Aorta (tissue), 5 donors: ENCODE results near the gene C22orf15. TPM values are rescaled to one million over a fixed set of nuclear protein-coding genes. Genes with fewer than 3 reads are reported as not detected.

Source experiments
- ATAC-seq: fragments of 200-7000 bp; cut with Tn5 transposase; one replicate; pipeline ENCODE4 v1.9.1; 2022; ENCODE audit warnings: moderate library complexity; ENCODE audit not compliant: low FRiP score
- DNase-seq, 2 donors: peaks; one replicate each; pipeline ENCODE4 v3.0.0-alpha.2; 2020
- H3K27ac ChIP-seq, 2 donors: one replicate each; pipeline ENCODE4 v1.5.1; 2013; ENCODE audit warnings: low read length in 2 of 2, mild to moderate bottlenecking in 2 of 2, moderate library complexity in 2 of 2, control low read depth in 1 of 2, inconsistent platforms in 1 of 2, low read depth in 1 of 2
- H3K27me3 ChIP-seq, 2 donors: one replicate each; pipeline ENCODE4 v1.6.1; 2013; ENCODE audit warnings: control low read depth in 1 of 2, low read length in 1 of 2, mild to moderate bottlenecking in 1 of 2, moderate library complexity in 1 of 2; ENCODE audit not compliant: insufficient read depth in 2 of 2, control insufficient read depth in 1 of 2
- H3K36me3 ChIP-seq, 2 donors: one replicate each; pipeline ENCODE4 v1.6.1; 2013; ENCODE audit warnings: control low read depth in 1 of 2, low read length in 1 of 2, mild to moderate bottlenecking in 1 of 2; ENCODE audit not compliant: insufficient read depth in 2 of 2, control insufficient read depth in 1 of 2
- H3K4me1 ChIP-seq, 2 donors: one replicate each; pipeline ENCODE4 v1.6.1; 2013; ENCODE audit warnings: low read length in 2 of 2, control low read depth in 1 of 2, mild to moderate bottlenecking in 1 of 2, moderate library complexity in 1 of 2; ENCODE audit not compliant: insufficient read depth in 2 of 2, control insufficient read depth in 1 of 2
- H3K4me3 ChIP-seq, 2 donors: one replicate each; pipeline ENCODE4 v1.5.1; 2013; ENCODE audit warnings: low read length in 2 of 2, control low read depth in 1 of 2, mild to moderate bottlenecking in 1 of 2
- H3K9me3 ChIP-seq: one replicate; pipeline ENCODE4 v1.6.1; 2013; ENCODE audit warnings: mild to moderate bottlenecking, low read length; ENCODE audit not compliant: control insufficient read depth
- WGBS, 2 donors: extraction: QIAGEN DNeasy Blood & Tissue Kit; methylation state at CpG; one replicate each; pipeline ENCODE4 v1.1.7; 2013; 5-methylcytosine and 5-hydroxymethylcytosine counted together
- intact Hi-C, 2 donors: fragments of 100-400 bp; cut with DNase I; formaldehyde crosslinking; loops; one replicate each; pipeline versions ENCODE4 v1.14.2 to v1.15.0; 2022
- polyA plus RNA-seq, 2 donors: library from polyadenylated mRNA; stranded (reverse); fragments of 200-250 nt; gene quantifications; one replicate each; pipeline ENCODE4 v1.2.3, GENCODE V29; 2013
- total RNA-seq, 2 donors: library from RNA; stranded (reverse); fragmentation: NEBNext Ultra II Directional; extraction: Animal tissue kit (Norgen Biotek cat#: 25700); gene quantifications; one replicate each; pipeline ENCODE4 v1.2.1, GENCODE V29; 2021
- donor health status: healthy with polysubstance abuse.
- donor health status: Bipolar disorder and iron deficiency.
- donor health status: DM: no; HTN: no; CAD: no.
- donor health status: DM: no; HTN: no; CAD: no.
- donor health status: DM: yes; HTN: yes; CAD: no.

C22orf15 gene
- total and polyA plus RNA-seq, 4 donors: 0.23 to 0.69 TPM; not detected in 2

DNA sequence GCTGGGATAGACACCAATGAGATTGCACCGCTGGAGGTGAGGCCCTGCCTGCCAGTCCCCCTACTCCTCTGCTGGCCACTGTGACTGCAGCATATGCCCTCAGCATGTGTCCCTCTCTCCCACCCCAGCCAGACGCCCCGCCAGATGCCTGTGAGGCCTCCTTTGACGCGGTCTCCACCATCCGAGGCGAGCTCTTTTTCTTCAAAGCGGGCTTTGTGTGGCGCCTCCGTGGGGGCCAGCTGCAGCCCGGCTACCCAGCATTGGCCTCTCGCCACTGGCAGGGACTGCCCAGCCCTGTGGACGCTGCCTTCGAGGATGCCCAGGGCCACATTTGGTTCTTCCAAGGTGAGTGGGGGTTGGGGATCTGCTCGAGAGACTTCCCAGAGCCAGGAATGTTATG is 18.3 kb downstream of the C22orf15 start:
- no peak for DNase-seq
- ATAC-seq: no peak
- 86 to 87% methylated on average over 15 of the region's 15 CpGs for WGBS, 2 donors

DNA sequence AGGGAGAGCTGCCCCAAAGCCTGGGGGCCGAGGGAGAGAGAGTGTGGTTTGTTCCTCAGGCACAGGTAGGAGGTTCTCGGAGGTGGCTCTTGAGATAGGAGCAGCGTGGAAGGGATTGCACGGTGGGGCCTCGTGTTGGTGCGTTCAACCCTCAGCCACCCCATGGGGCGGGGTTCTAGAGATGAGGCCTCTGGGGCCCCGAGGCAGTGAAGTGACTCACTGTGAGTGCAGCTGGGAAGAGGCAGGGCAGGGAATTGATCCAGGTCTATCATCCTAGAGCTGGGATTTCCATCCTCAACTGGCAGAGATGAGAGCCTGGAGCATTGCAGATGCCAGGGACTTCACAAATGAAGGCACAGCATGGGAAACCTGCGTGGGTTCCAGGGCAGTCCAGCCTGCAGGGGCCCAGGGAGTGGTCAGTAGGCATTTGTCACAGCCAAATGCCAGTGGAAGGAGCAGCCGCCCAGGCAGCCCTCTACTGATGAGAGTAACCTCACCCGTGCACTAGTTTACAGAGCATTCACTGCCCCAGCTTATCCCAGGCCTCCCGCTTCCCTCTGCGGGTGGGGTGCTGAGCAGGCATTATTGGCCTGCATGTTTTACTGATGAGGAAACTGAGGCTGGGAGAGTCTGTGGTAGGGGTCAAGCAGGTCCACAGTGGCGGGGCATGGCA is 18.9 kb downstream of the C22orf15 start:
- no peak for DNase-seq
- 87 to 89% methylated on average over 14 of the region's 14 CpGs for WGBS, 2 donors

More for the DNA sequence above, 18.3 kb downstream of the C22orf15 start:
- no peaks in the 10 kb centered on the region for H3K27me3 ChIP-seq
- no peaks in the 10 kb centered on the region for H3K4me1 ChIP-seq
- H3K9me3 ChIP-seq: no peaks in the 10 kb centered on the region
- H3K27ac ChIP-seq: no peak overlapping the region
- H3K4me3 ChIP-seq: no peak overlapping the region
- no peaks in the 10 kb centered on the region for H3K36me3 ChIP-seq
- intact Hi-C loops: no loop called here

DNA sequence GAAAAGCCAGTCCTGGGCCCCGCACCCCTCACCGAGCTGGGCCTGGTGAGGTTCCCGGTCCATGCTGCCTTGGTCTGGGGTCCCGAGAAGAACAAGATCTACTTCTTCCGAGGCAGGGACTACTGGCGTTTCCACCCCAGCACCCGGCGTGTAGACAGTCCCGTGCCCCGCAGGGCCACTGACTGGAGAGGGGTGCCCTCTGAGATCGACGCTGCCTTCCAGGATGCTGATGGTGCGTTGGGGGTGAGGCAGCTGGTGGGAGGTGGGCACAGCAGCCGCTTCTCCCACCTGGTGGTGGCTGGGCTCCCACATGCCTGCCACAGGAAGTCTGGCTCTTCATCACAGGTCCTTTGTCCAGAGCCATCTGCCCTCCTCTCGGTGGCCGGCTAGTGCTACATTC is 19.5 kb downstream of the C22orf15 start:
- no peaks in the 10 kb centered on the region for H3K4me1 ChIP-seq
- DNase-seq (no peak), ATAC-seq (no peak)
- no peaks in the 10 kb centered on the region for H3K9me3 ChIP-seq
- intact Hi-C loops: no loop called here
- no peaks in the 10 kb centered on the region for H3K36me3 ChIP-seq
- H3K27me3 ChIP-seq: no peaks in the 10 kb centered on the region
- no peak overlapping the region for H3K27ac ChIP-seq
- no peak overlapping the region for H3K4me3 ChIP-seq
- 96 to 98% methylated on average over 16 of the region's 16 CpGs for WGBS, 2 donors

More for the DNA sequence above, 18.9 kb downstream of the C22orf15 start:
- Histone ChIP-seq H3K4me1 (no peaks in the 10 kb centered on the region), H3K27me3 (no peaks in the 10 kb centered on the region), H3K9me3 (no peaks in the 10 kb centered on the region), H3K27ac (no peak overlapping the region), H3K4me3 (no peak overlapping the region), H3K36me3 (no peaks in the 10 kb centered on the region)
- ATAC-seq: no peak
- intact Hi-C loops: no loop called here

DNA sequence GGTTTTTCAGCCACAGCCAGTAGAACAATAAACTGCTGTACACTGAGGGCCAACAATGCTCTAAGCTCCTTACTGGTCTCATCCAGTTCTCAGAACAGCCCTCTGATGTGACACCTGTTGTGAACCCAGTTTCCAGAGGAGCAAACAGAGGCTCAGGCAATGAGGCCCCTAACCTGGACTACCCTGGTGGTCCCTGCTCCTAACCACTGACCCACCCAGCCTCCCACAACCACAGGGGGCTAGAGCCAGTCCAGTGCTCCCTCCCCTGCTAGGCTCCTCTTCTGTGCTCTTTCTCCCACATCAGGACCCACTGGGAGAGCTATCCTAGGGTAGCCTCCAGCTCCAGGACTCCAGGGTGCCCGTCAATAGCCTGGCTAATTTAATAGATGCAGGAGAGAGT is 19.9 kb downstream of the C22orf15 start:
- Histone ChIP-seq H3K4me3 (no peak overlapping the region), H3K4me1 (no peaks in the 10 kb centered on the region), H3K27me3 (no peaks in the 10 kb centered on the region), H3K27ac (no peak overlapping the region), H3K36me3 (no peaks in the 10 kb centered on the region), H3K9me3 (no peaks in the 10 kb centered on the region)
- 95 to 100% methylated on average over 1 of the region's 1 CpG for WGBS, 2 donors
- intact Hi-C loops: no loop called here
- DNase-seq: no peak
- ATAC-seq: no peak

DNA sequence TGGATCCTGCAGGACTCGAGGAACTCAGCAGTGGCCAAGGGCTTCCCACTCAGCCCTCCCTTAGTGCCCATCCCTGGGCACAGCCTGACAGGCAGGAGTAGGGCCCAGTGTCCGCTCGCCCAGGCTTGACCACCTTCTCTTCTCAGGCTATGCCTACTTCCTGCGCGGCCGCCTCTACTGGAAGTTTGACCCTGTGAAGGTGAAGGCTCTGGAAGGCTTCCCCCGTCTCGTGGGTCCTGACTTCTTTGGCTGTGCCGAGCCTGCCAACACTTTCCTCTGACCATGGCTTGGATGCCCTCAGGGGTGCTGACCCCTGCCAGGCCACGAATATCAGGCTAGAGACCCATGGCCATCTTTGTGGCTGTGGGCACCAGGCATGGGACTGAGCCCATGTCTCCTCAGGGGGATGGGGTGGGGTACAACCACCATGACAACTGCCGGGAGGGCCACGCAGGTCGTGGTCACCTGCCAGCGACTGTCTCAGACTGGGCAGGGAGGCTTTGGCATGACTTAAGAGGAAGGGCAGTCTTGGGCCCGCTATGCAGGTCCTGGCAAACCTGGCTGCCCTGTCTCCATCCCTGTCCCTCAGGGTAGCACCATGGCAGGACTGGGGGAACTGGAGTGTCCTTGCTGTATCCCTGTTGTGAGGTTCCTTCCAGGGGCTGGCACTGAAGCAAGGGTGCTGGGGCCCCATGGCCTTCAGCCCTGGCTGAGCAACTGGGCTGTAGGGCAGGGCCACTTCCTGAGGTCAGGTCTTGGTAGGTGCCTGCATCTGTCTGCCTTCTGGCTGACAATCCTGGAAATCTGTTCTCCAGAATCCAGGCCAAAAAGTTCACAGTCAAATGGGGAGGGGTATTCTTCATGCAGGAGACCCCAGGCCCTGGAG is 20.7 kb downstream of the C22orf15 start:
- intact Hi-C loops: no loop called here
- no peak for DNase-seq

DNA sequence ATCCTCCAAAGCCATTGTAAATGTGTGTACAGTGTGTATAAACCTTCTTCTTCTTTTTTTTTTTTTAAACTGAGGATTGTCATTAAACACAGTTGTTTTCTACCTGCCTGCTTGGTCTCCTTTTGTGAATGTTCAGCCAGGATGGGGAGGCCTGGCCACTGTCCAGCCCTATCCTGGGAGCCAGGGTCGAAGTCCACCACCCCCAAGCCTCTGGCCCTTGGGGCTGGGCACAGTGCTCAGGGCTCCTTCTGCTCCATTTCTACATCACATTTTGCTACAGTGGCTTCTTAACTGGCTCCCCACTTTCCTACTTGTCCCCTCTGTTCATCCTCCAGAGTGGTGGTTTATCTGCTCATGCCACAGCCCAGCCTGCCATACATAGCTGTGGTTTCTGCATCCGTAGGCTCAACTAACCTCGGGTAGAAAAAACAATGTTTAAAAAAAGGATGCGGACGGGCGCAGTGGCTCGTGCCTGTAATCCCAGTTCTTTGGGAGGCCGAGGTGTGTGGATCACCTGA is 21.5 kb downstream of the C22orf15 start:
- Histone ChIP-seq H3K4me1 (no peaks in the 10 kb centered on the region), H3K27me3 (no peaks in the 10 kb centered on the region), H3K36me3 (no peaks in the 10 kb centered on the region), H3K27ac (no peak overlapping the region), H3K4me3 (no peak overlapping the region), H3K9me3 (no peaks in the 10 kb centered on the region)
- 82 to 87% methylated on average over 8 of the region's 8 CpGs for WGBS, 2 donors
- ATAC-seq: no peak
- intact Hi-C loops: no loop called here
- DNase-seq: no peak

More for the DNA sequence above, 20.7 kb downstream of the C22orf15 start:
- H3K36me3 ChIP-seq: no peaks in the 10 kb centered on the region
- no peaks in the 10 kb centered on the region for H3K27me3 ChIP-seq
- no peaks in the 10 kb centered on the region for H3K4me1 ChIP-seq
- 85 to 91% methylated on average over 15 of the region's 15 CpGs for WGBS, 2 donors
- no peak for ATAC-seq
- no peak overlapping the region for H3K4me3 ChIP-seq
- no peaks in the 10 kb centered on the region for H3K9me3 ChIP-seq
- H3K27ac ChIP-seq: no peak overlapping the region

DNA sequence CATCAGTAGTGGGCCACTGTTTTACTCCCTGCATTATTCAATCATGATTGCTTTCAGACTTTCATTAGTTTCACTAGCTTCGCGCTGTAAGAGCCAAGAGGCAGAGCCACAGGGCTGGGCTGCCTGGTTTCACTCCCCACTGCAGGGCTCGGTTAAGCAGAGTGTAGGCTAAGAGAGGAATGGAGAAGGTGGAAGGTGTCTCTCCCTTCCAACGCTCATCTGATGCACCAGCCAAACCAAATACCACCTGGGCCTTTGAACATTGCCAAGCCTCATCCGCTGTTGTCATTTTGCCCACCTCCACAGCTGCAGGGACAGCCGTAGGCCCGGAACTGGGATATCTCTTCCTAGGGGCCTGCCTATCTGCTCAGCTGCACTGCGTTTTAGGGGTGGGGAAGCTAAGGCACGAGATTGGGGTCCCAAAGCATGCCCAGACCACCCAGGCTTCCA is 23.5 kb downstream of the C22orf15 start:
- no peaks in the 10 kb centered on the region for H3K4me1 ChIP-seq
- peak overlapping the region in 1 of 2 donors; percentile 68 for H3K27ac ChIP-seq
- H3K9me3 ChIP-seq: no peaks in the 10 kb centered on the region
- 9 to 13% methylated on average over 9 of the region's 9 CpGs for WGBS, 2 donors
- H3K4me3 ChIP-seq: no peak overlapping the region
- DNase-seq: no peak
- ATAC-seq: peak; percentile 16
- H3K36me3 ChIP-seq: no peaks in the 10 kb centered on the region
- no peaks in the 10 kb centered on the region for H3K27me3 ChIP-seq
- intact Hi-C loops: loop anchor here in 1 of 2 donors (1.0 to 2.0 kb wide), 3 partner anchors 17 to 53 kb away; partner anchors contain the start of gene DERL3

DNA sequence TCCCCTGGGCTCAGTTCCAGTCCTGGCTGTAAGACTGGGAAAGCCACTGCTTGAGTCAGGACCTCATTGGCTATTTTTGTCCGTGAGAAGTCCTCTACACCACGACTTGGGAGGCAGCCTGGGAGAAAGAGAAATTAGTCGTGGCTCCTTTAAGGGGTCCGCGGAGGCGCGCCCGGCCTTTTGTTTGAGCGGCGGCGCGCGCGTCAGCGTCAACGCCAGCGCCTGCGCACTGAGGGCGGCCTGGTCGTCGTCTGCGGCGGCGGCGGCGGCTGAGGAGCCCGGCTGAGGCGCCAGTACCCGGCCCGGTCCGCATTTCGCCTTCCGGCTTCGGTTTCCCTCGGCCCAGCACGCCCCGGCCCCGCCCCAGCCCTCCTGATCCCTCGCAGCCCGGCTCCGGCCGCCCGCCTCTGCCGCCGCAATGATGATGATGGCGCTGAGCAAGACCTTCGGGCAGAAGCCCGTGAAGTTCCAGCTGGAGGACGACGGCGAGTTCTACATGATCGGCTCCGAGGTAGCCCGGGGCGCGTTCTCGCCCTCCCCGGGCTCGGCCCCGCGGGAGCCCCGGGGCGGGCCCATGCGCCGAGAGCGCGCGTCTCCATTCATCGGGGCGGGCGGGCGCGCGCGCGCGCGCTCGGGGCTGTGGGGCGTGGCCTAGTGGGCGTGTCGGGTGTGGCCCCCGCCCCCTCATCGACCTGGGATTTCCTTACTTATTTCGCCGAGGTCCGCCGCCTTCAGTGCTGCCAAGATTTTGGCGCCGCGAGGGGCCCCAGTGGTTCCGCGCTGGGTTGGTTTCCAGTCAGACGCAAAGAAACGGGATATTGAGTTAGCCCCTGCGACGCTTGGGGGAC is 24.2 kb downstream of the C22orf15 start, which contains the start of gene SMARCB1:
SMARCB1 (plus strand) TSS at position 215 of the 848 bp plus-strand sequence; CDS start at position 419, 204 bp downstream.
- H3K27ac ChIP-seq: peak within 1 kb of the TSS; percentile 47 to 87
- intact Hi-C loops: loop anchor here in 1 of 2 donors (1.0 to 2.0 kb wide), 3 partner anchors 18 to 52 kb away; partner anchors contain the start of gene DERL3
- peak within 1 kb of the TSS; percentile 64 to 82 for H3K4me3 ChIP-seq
- WGBS, 2 donors: 0% methylated on average over 76 to 97 of the region's 97 CpGs
- no peaks in the 10 kb centered on the region for H3K9me3 ChIP-seq
- ATAC-seq (peak; percentile 95), DNase-seq (peak; percentile 95 to 97)
- H3K27me3 ChIP-seq: no peaks in the 10 kb centered on the region
- H3K4me1 ChIP-seq: no peaks in the 10 kb centered on the region
- no peaks in the 10 kb centered on the region for H3K36me3 ChIP-seq
